Right lobe of liver (tissue), 4 donors: Measurements from ENCODE around the gene PAX1.

ENCODE experiments used
- POLR2A ChIP-seq: fragments of 450-650 bp; IDR thresholded peaks from one replicate; pipeline ENCODE4 v1.6.1; 2017; ENCODE audit warnings: antibody characterized with exemption, mild to moderate bottlenecking
- TF ChIP-seq, protein P1 (sequence below), 4 donors: fragments of 200-600 bp in 3 of 4; fragments of 450-650 bp in 1 of 4; IDR thresholded peaks; one replicate each; pipeline versions ENCODE4 v1.5.1 to v1.8.0; 2016 to 2022; ENCODE audit warnings: antibody characterized with exemption in 4 of 4, mild to moderate bottlenecking in 2 of 4
- donor health status: DM: no; HTN: no; CAD: no.
- donor health status: DM: no; HTN: no; CAD: no.
- donor health status: DM: no; HTN: yes; CAD: no.

DNA sequence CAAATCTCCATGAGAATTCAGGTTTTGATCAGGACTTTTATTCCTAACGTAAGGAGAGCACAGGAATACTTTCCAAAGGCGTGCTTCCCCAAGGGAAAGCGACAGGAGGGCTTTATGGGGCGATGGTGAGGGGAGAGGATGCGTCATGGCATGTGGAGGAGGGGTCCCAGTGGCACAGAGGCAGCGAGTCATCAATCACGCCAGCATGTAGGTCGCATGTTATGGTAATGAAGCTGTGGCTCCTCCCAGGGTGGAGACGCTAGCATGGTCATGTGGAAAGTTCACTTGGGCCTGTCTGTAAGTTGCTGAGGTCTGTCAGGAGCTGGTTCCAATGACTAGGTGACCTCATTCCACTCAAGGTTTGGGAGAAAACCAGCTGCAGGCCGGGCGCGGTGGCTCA is 35.3 kb upstream of the PAX1 start:
- TF ChIP-seq, protein P1, sequence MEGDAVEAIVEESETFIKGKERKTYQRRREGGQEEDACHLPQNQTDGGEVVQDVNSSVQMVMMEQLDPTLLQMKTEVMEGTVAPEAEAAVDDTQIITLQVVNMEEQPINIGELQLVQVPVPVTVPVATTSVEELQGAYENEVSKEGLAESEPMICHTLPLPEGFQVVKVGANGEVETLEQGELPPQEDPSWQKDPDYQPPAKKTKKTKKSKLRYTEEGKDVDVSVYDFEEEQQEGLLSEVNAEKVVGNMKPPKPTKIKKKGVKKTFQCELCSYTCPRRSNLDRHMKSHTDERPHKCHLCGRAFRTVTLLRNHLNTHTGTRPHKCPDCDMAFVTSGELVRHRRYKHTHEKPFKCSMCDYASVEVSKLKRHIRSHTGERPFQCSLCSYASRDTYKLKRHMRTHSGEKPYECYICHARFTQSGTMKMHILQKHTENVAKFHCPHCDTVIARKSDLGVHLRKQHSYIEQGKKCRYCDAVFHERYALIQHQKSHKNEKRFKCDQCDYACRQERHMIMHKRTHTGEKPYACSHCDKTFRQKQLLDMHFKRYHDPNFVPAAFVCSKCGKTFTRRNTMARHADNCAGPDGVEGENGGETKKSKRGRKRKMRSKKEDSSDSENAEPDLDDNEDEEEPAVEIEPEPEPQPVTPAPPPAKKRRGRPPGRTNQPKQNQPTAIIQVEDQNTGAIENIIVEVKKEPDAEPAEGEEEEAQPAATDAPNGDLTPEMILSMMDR (IDR thresholded peaks at IDR 0.05), result no peak
- TF ChIP-seq POLR2A, result no peak
